HuH-7 (cell line): ENCODE results near the gene SCIN.
"Not testable (repeated sequence)": the region's sequence is repeated elsewhere in the genome, so short reads cannot be mapped to it uniquely, and the experiment has no call there.

Experiments
- DNase-seq: peaks from one replicate; pipeline ENCODE4 v3.0.0; 2011; ENCODE audit warnings: low spot score

SCIN gene

GRCh38 chr7:12688485-12689170 lies 118.1 kb downstream of the SCIN start:
- not testable (repeated sequence) for DNase-seq

GRCh38 chr7:12689451-12689850 lies 118.9 kb downstream of the SCIN start:
- DNase-seq = no peak

GRCh38 chr7:12690041-12690878 lies 119.7 kb downstream of the SCIN start:
- no peak for DNase-seq

GRCh38 chr7:12691388-12691787 lies 120.9 kb downstream of the SCIN start:
- not testable (repeated sequence) for DNase-seq

GRCh38 chr7:12692035-12692434 lies 121.5 kb downstream of the SCIN start:
- DNase-seq = no peak

GRCh38 chr7:12692479-12693259 lies 122.1 kb downstream of the SCIN start:
- no peak for DNase-seq

- DNase-seq = no peak
Measured at GRCh38 chr7:12694817-12695216, 124.3 kb downstream of the SCIN start.

GRCh38 chr7:12695965-12696364 lies 125.4 kb downstream of the SCIN start:
- no peak for DNase-seq

- no peak for DNase-seq
Measured at GRCh38 chr7:12699299-12699698, 128.8 kb downstream of the SCIN start.

- DNase-seq = no peak
Measured at GRCh38 chr7:12701433-12701832, 130.9 kb downstream of the SCIN start.

GRCh38 chr7:12703881-12704280 lies 133.4 kb downstream of the SCIN start:
- no peak for DNase-seq

GRCh38 chr7:12705878-12706277 lies 135.4 kb downstream of the SCIN start:
- no peak for DNase-seq

GRCh38 chr7:12706900-12707536 lies 136.5 kb downstream of the SCIN start:
- no peak for DNase-seq

GRCh38 chr7:12708314-12708713 lies 137.8 kb downstream of the SCIN start:
- DNase-seq = no peak
